SK-N-SH treated with all-trans-retinoic acid at 6 μM for 48 hours (cell line): ENCODE data around the gene CEP295NL.

Source experiments
- ATAC-seq: fragments of 200-7000 bp; cut with Tn5 transposase; 3 replicates; pipeline ENCODE4 v1.9.1; 2020; ENCODE audit warnings: mild to moderate bottlenecking, moderate library complexity
- ARNTL ChIP-seq: fragments of 450-650 bp; formaldehyde crosslinking; IDR thresholded peaks from 2 replicates; pipeline ENCODE4 v1.5.0; 2020; ENCODE audit warnings: low read depth, mild to moderate bottlenecking, moderate library complexity, borderline replicate concordance
- BACH2 ChIP-seq: fragments of 250-450 bp; sonication (Bioruptor Pico); IDR thresholded peaks from 2 replicates; pipeline ENCODE4 v1.9.0; 2021; ENCODE audit warnings: mild to moderate bottlenecking, borderline replicate concordance
- CREB5 ChIP-seq: fragments of 250-450 bp; sonication (Bioruptor Pico); IDR thresholded peaks from 2 replicates; pipeline ENCODE4 v1.5.1; 2020; ENCODE audit warnings: low read depth, mild to moderate bottlenecking, moderate library complexity
- CSDC2 ChIP-seq: fragments of 250-450 bp; sonication (Bioruptor Pico); IDR thresholded peaks from 2 replicates; pipeline ENCODE4 v1.5.0; 2020; ENCODE audit warnings: mild to moderate bottlenecking, moderate library complexity
- CSRNP3 ChIP-seq: fragments of 250-450 bp; sonication (Bioruptor Pico); IDR thresholded peaks from 2 replicates; pipeline ENCODE4 v1.5.1; 2021; ENCODE audit warnings: mild to moderate bottlenecking, moderate library complexity
- ESRRG ChIP-seq: fragments of 250-450 bp; sonication (Bioruptor Pico); IDR thresholded peaks from 2 replicates; pipeline ENCODE4 v1.6.1; 2021; ENCODE audit warnings: mild to moderate bottlenecking
- GLIS3 ChIP-seq: fragments of 250-450 bp; sonication (Bioruptor Pico); IDR thresholded peaks from 2 replicates; pipeline ENCODE4 v1.5.0; 2020; ENCODE audit warnings: mild to moderate bottlenecking, moderate library complexity
- ISL1 ChIP-seq: fragments of 250-450 bp; sonication (Bioruptor Pico); IDR thresholded peaks from 2 replicates; pipeline ENCODE4 v2.1.2; 2022; ENCODE audit warnings: mild to moderate bottlenecking, moderate library complexity
- OSR1 ChIP-seq: fragments of 250-450 bp; sonication (Bioruptor Pico); IDR thresholded peaks from 2 replicates; pipeline ENCODE4 v1.8.0; 2022; ENCODE audit warnings: moderate library complexity, mild to moderate bottlenecking, inconsistent platforms
- PATZ1 ChIP-seq: fragments of 250-450 bp; sonication (Bioruptor Pico); IDR thresholded peaks from 2 replicates; pipeline ENCODE4 v1.8.0; 2020; ENCODE audit warnings: mild to moderate bottlenecking, moderate library complexity, borderline replicate concordance
- POU6F1 ChIP-seq: fragments of 250-450 bp; sonication (Bioruptor Pico); IDR thresholded peaks from 2 replicates; pipeline ENCODE4 v1.8.0; 2021; ENCODE audit warnings: low read depth, mild to moderate bottlenecking, moderate library complexity, borderline replicate concordance
- PPARA ChIP-seq: fragments of 250-450 bp; sonication (Bioruptor Pico); IDR thresholded peaks from 2 replicates; pipeline ENCODE4 v1.5.0; 2020; ENCODE audit warnings: mild to moderate bottlenecking, borderline replicate concordance
- RARB ChIP-seq: fragments of 250-450 bp; sonication (Bioruptor Pico); IDR thresholded peaks from 2 replicates; pipeline ENCODE4 v1.8.0; 2021; ENCODE audit warnings: mild to moderate bottlenecking, moderate library complexity
- SNAI2 ChIP-seq: fragments of 250-450 bp; sonication (Bioruptor Pico); IDR thresholded peaks from 2 replicates; pipeline ENCODE4 v1.5.0; 2020; ENCODE audit warnings: mild to moderate bottlenecking, moderate library complexity
- TCF4 ChIP-seq: fragments of 250-450 bp; sonication (Bioruptor Pico); IDR thresholded peaks from 2 replicates; pipeline ENCODE4 v1.8.0; 2021; ENCODE audit warnings: mild to moderate bottlenecking, moderate library complexity, borderline replicate concordance
- TOX ChIP-seq: fragments of 250-450 bp; sonication (Bioruptor Pico); IDR thresholded peaks from 2 replicates; pipeline ENCODE4 v1.8.0; 2021; ENCODE audit warnings: mild to moderate bottlenecking, moderate library complexity, borderline replicate concordance
- TSHZ2 ChIP-seq: fragments of 250-450 bp; sonication (Bioruptor Pico); IDR thresholded peaks from 2 replicates; pipeline ENCODE4 v1.5.0; 2020; ENCODE audit warnings: mild to moderate bottlenecking, moderate library complexity
- ZC3H10 ChIP-seq: fragments of 250-450 bp; sonication (Bioruptor Pico); IDR thresholded peaks from 2 replicates; pipeline ENCODE4 v1.5.1; 2021; ENCODE audit warnings: mild to moderate bottlenecking, moderate library complexity
- ZFP3 ChIP-seq: fragments of 250-450 bp; sonication (Bioruptor Pico); IDR thresholded peaks from 2 replicates; pipeline ENCODE4 v1.5.0; 2020; ENCODE audit warnings: mild to moderate bottlenecking, moderate library complexity
- ZFP30 ChIP-seq: fragments of 450-650 bp; formaldehyde crosslinking; IDR thresholded peaks from 2 replicates; pipeline ENCODE4 v1.5.0; 2022; ENCODE audit warnings: mild to moderate bottlenecking, moderate library complexity
- ZNF565 ChIP-seq: fragments of 450-650 bp; formaldehyde crosslinking; conservative IDR thresholded peaks from 2 replicates; pipeline ENCODE4 v1.5.0; 2020; ENCODE audit warnings: low read depth, mild to moderate bottlenecking, moderate library complexity
- ZNF70 ChIP-seq: fragments of 450-650 bp; formaldehyde crosslinking; IDR thresholded peaks from 2 replicates; pipeline ENCODE4 v1.5.0; 2020; ENCODE audit warnings: mild to moderate bottlenecking, moderate library complexity
- ZNF8 ChIP-seq: fragments of 450-650 bp; formaldehyde crosslinking; IDR thresholded peaks from 2 replicates; pipeline ENCODE4 v1.5.0; 2020; ENCODE audit warnings: mild to moderate bottlenecking, moderate library complexity

Gene CEP295NL

GRCh38 chr17:78864117-78864516 is 38.9 kb downstream of the CEP295NL start:
- ATAC-seq: no peak
- TF ChIP-seq GLIS3 (no peak), PPARA (no peak), ZFP30 (no peak), ZFP3 (CRISPR knock-in tag) (no peak), POU6F1 (CRISPR knock-in tag) (no peak), OSR1 (CRISPR knock-in tag) (no peak), PATZ1 (CRISPR knock-in tag) (no peak), ESRRG (no peak), ZC3H10 (CRISPR knock-in tag) (no peak), CSDC2 (CRISPR knock-in tag) (no peak), ISL1 (CRISPR knock-in tag) (no peak), ZNF8 (CRISPR knock-in tag) (no peak), ARNTL (CRISPR knock-in tag) (no peak), TOX (CRISPR knock-in tag) (no peak), TSHZ2 (no peak), CSRNP3 (no peak), ZNF70 (no peak), TCF4 (CRISPR knock-in tag) (no peak), RARB (CRISPR knock-in tag) (no peak), ZNF565 (CRISPR knock-in tag) (no peak)

GRCh38 chr17:78862073-78863023 is 40.7 kb downstream of the CEP295NL start:
- ATAC-seq: peak; percentile 93
- TF ChIP-seq BACH2 (CRISPR knock-in tag) (no peak), SNAI2 (peak; percentile 66; the same call in 1 of the 2 replicates), ESRRG (no peak), CREB5 (CRISPR knock-in tag) (no peak), PATZ1 (CRISPR knock-in tag) (0 out of 2 replicates have a peak, but pooled peaks have one; percentile 9), RARB (CRISPR knock-in tag) (no peak), ARNTL (CRISPR knock-in tag) (no peak), POU6F1 (CRISPR knock-in tag) (peak; percentile 24; the same call in 1 of the 2 replicates), ZNF565 (CRISPR knock-in tag) (0 out of 2 replicates have a peak, but pooled peaks have one; percentile 44), ISL1 (CRISPR knock-in tag) (0 out of 2 replicates have a peak, but pooled peaks have one; percentile 55), OSR1 (CRISPR knock-in tag) (no peak), ZNF70 (no peak), GLIS3 (no peak), CSDC2 (CRISPR knock-in tag) (peak; percentile 91), TOX (CRISPR knock-in tag) (no peak), ZFP30 (no peak)
